Mononuclear cell (primary cell): ENCODE data around the gene TTC28. TPM values are rescaled to one million over a fixed set of nuclear protein-coding genes. Genes with fewer than 3 reads are reported as not detected.
"Not testable (repeated sequence)": the region's sequence is repeated elsewhere in the genome, so short reads cannot be mapped to it uniquely, and the experiment has no call there.

Source experiments
- H3K27me3 ChIP-seq: 2 replicates; pipeline ENCODE4 v1.6.0; 2011; ENCODE audit warnings: low read length, control low read depth; ENCODE audit not compliant: insufficient read depth
- H3K4me1 ChIP-seq: 2 replicates; pipeline ENCODE4 v1.5.1; 2011; ENCODE audit warnings: mild to moderate bottlenecking, low read length, control low read depth; ENCODE audit not compliant: insufficient read depth
- H3K4me3 ChIP-seq: 2 replicates; pipeline ENCODE4 v1.5.1; 2011; ENCODE audit warnings: mild to moderate bottlenecking, low read length, moderate library complexity
- H3K9me3 ChIP-seq: 2 replicates; pipeline ENCODE4 v1.5.1; 2011; ENCODE audit warnings: low read depth, mild to moderate bottlenecking, control low read depth, low read length
- total RNA-seq: library from RNA; depleted of rRNA; stranded (reverse); fragments of >200 nt; gene quantifications from one replicate; pipeline ENCODE4 v1.2.3, GENCODE V29; 2012

Gene TTC28
- total RNA-seq, 1 donor = 1.5 TPM

GRCh38 chr22:28600546-28601143 is 79.0 kb downstream of the TTC28 start:
- H3K4me3 ChIP-seq = no peak overlapping the region
- H3K4me1 ChIP-seq = no peaks in the 10 kb centered on the region
- H3K27me3 ChIP-seq = no peaks in the 10 kb centered on the region
- H3K9me3 ChIP-seq = no peaks in the 10 kb centered on the region

- no peak overlapping the region for H3K4me3 ChIP-seq
- no peaks in the 10 kb centered on the region for H3K9me3 ChIP-seq
- no peaks in the 10 kb centered on the region for H3K27me3 ChIP-seq
- no peaks in the 10 kb centered on the region for H3K4me1 ChIP-seq
These were observed 79.9 kb downstream of the TTC28 start for GRCh38 chr22:28599693-28600092.

- Histone ChIP-seq H3K4me3 (no peak overlapping the region), H3K4me1 (no peaks in the 10 kb centered on the region), H3K27me3 (no peaks in the 10 kb centered on the region), H3K9me3 (no peaks in the 10 kb centered on the region)
These were observed 82.0 kb downstream of the TTC28 start for GRCh38 chr22:28597665-28598064.

- Histone ChIP-seq H3K4me1 (no peaks in the 10 kb centered on the region), H3K9me3 (no peaks in the 10 kb centered on the region), H3K27me3 (no peaks in the 10 kb centered on the region), H3K4me3 (no peak overlapping the region)
These were observed 84.7 kb downstream of the TTC28 start for GRCh38 chr22:28594797-28595462.

GRCh38 chr22:28594076-28594796 is 85.4 kb downstream of the TTC28 start:
- no peak overlapping the region for H3K4me3 ChIP-seq
- H3K9me3 ChIP-seq = no peaks in the 10 kb centered on the region
- H3K4me1 ChIP-seq = no peaks in the 10 kb centered on the region
- no peaks in the 10 kb centered on the region for H3K27me3 ChIP-seq

- Histone ChIP-seq H3K4me3 (no peak overlapping the region), H3K27me3 (no peaks in the 10 kb centered on the region), H3K4me1 (no peaks in the 10 kb centered on the region), H3K9me3 (no peaks in the 10 kb centered on the region)
These were observed 86.3 kb downstream of the TTC28 start for GRCh38 chr22:28593299-28593698.

GRCh38 chr22:28589102-28589750 is 90.4 kb downstream of the TTC28 start:
- no peaks in the 10 kb centered on the region for H3K4me1 ChIP-seq
- no peaks in the 10 kb centered on the region for H3K27me3 ChIP-seq
- no peak overlapping the region for H3K4me3 ChIP-seq
- H3K9me3 ChIP-seq = no peaks in the 10 kb centered on the region

- Histone ChIP-seq H3K9me3 (no peaks in the 10 kb centered on the region), H3K27me3 (no peaks in the 10 kb centered on the region), H3K4me1 (no peaks in the 10 kb centered on the region), H3K4me3 (no peak overlapping the region)
These were observed 94.3 kb downstream of the TTC28 start for GRCh38 chr22:28585324-28585723.

- no peaks in the 10 kb centered on the region for H3K4me1 ChIP-seq
- no peak overlapping the region for H3K4me3 ChIP-seq
- peaks cover 4% of the 10 kb centered on the region for H3K27me3 ChIP-seq
- H3K9me3 ChIP-seq = no peaks in the 10 kb centered on the region
These were observed 96.8 kb downstream of the TTC28 start for GRCh38 chr22:28582806-28583205.

GRCh38 chr22:28581016-28581415 is 98.6 kb downstream of the TTC28 start:
- no peaks in the 10 kb centered on the region for H3K9me3 ChIP-seq
- no peak overlapping the region for H3K4me3 ChIP-seq
- H3K4me1 ChIP-seq = no peaks in the 10 kb centered on the region
- H3K27me3 ChIP-seq = peaks cover 7% of the 10 kb centered on the region

- H3K27me3 ChIP-seq = peaks cover 7% of the 10 kb centered on the region
These were observed 103.5 kb downstream of the TTC28 start for GRCh38 chr22:28576162-28576561.

GRCh38 chr22:28574159-28574788 is 105.4 kb downstream of the TTC28 start:
- Histone ChIP-seq H3K4me1 (peaks cover 7% of the 10 kb centered on the region), H3K9me3 (no peaks in the 10 kb centered on the region), H3K4me3 (no peak overlapping the region), H3K27me3 (peaks cover 7% of the 10 kb centered on the region)

More at GRCh38 chr22:28576162-28576561, 103.5 kb downstream of the TTC28 start:
- H3K4me3 ChIP-seq = no peak overlapping the region
- H3K9me3 ChIP-seq = no peaks in the 10 kb centered on the region
- peaks cover 7% of the 10 kb centered on the region for H3K4me1 ChIP-seq

GRCh38 chr22:28570696-28571373 is 108.8 kb downstream of the TTC28 start:
- Histone ChIP-seq H3K4me1 (peaks cover 7% of the 10 kb centered on the region), H3K4me3 (no peak overlapping the region), H3K9me3 (no peaks in the 10 kb centered on the region), H3K27me3 (no peaks in the 10 kb centered on the region)

- H3K27me3 ChIP-seq, H3K4me3 ChIP-seq, H3K9me3 ChIP-seq, H3K4me1 ChIP-seq: not testable (repeated sequence)
These were observed 110.7 kb downstream of the TTC28 start for GRCh38 chr22:28568974-28569373.
